ENCODE results near the gene NFIX. TPM values are rescaled to one million over a fixed set of nuclear protein-coding genes. Genes with fewer than 3 reads are reported as not detected.

The NFIX gene
- total and polyA plus RNA-seq, 7 donors, result 10.6 to 104 (median 44.1) TPM

DNA sequence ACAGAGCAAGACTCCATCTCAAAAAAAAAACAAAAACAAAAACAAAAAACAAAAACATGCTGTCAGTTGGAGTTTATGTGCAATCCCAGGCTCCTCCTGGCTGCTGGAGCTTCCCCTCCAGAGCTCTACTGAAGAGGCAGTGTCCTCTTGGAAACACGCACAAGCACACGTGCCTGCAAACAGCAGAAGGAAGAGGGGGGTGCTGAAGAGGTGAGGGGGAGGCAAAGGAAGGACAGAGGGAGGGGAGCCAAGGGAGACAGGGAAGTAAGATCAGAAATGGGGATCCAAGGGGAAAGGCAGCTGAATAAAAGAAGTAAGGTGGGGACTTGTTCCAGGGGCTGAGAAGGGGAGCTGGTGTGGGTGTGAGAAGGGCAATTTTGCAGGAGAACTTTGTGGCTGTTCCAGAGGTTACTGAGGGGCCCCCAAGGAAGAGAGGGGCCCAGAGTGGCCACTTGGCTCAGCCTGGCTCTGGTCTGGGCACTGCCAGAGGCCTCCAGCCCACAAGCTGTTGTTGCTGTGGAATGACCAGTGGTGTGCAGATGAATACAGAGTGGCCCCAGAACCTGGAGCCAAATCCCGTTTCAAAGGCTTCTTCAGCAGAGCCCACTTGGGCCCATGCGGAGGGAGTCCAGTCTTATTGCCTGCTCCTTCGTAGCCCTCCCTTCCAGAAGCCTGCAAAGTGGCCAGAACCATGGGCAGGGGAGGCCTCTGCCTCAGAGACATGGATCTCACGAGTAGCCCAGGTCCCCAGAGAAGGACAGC, 73.0 kb downstream of the NFIX start:
- Histone ChIP-seq H3K27me3 (no peaks in the 10 kb centered on the region), H3K36me3 (peaks cover 0 to 4% (median 2%) of the 10 kb centered on the region in 4 donors), H3K27ac (peak overlapping the region; percentile 55 to 99 (median 96)), H3K4me3 (no peak overlapping the region), H3K9me3 (no peaks in the 10 kb centered on the region), H3K4me1 (peaks cover 0 to 100% (median 97%) of the 10 kb centered on the region in 4 donors)
- WGBS, 2 donors, result 64 to 74% methylated on average over 6 of the region's 6 CpGs
- TF ChIP-seq CTCF (IDR thresholded peaks at IDR 0.05), result no peak
- no peak for TF ChIP-seq POLR2A (IDR thresholded peaks at IDR 0.05)
- TF ChIP-seq POLR2AphosphoS5 (IDR thresholded peaks at IDR 0.05), result peak in 2 of 4 donors; percentile 11 to 16
- intact Hi-C loops (cut with DNase I), result no loop called here
- DNase-seq, result peak; percentile 88

DNA sequence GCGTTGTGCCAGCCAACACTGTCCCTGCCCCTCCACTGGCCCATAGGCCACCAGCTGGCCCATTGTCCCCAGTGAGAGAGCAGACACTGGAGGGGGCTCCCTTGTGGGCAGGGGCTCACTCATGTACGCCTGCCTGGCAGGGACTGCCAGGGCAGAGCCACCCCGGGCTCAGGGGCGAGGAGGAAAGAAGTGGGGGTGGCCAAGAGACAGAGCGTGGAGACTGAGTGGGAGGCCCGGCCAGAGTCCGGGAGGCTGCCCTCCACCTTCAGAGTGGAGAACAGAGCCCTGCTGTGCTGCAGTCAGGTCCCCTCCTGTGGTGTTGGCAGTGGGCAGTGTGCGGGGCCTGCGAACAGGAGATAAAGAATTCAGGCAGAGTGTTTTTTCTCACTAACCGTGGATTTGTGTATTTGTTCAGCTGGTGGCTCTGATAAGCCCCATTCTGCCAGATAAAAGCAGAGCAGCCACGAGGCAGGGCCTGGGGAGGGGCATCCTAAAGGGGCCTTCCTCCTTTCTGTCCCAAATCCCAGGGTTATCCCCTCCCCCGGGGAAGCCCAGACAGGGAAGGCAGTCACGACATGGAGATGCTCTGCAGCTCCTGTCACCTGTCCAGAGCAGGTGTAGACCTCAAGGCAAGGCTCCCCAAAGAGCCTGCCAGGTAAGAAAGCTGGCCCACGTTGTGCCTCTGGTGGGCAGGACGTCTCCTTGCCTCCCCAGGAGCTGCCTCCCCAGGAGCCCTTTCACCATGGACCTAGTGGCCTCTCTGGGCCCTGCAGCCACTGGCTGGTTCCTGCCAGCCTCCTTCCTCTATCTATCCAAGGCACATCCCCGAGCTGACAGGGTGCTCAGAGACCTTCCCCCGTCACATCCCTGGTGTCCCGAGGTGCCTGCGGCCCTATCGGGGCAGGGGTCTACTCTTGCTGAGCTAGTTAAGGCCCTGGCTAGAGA, 74.4 kb downstream of the NFIX start:
- Histone ChIP-seq H3K4me3 (no peak overlapping the region), H3K27ac (peak overlapping the region; percentile 55 to 99 (median 96)), H3K27me3 (no peaks in the 10 kb centered on the region), H3K36me3 (peaks cover 0 to 15% (median 12%) of the 10 kb centered on the region in 4 donors), H3K9me3 (no peaks in the 10 kb centered on the region), H3K4me1 (peaks cover 0 to 98% (median 83%) of the 10 kb centered on the region in 4 donors)
- TF ChIP-seq CTCF (IDR thresholded peaks at IDR 0.05), result no peak
- no peak for TF ChIP-seq POLR2A (IDR thresholded peaks at IDR 0.05)
- TF ChIP-seq POLR2AphosphoS5 (IDR thresholded peaks at IDR 0.05), result no peak
- TF ChIP-seq EP300 (IDR thresholded peaks at IDR 0.05), result no peak
- no peak for DNase-seq
- intact Hi-C loops (cut with DNase I), result no loop called here
- 46 to 68% methylated on average over 20 of the region's 20 CpGs for WGBS, 2 donors

DNA sequence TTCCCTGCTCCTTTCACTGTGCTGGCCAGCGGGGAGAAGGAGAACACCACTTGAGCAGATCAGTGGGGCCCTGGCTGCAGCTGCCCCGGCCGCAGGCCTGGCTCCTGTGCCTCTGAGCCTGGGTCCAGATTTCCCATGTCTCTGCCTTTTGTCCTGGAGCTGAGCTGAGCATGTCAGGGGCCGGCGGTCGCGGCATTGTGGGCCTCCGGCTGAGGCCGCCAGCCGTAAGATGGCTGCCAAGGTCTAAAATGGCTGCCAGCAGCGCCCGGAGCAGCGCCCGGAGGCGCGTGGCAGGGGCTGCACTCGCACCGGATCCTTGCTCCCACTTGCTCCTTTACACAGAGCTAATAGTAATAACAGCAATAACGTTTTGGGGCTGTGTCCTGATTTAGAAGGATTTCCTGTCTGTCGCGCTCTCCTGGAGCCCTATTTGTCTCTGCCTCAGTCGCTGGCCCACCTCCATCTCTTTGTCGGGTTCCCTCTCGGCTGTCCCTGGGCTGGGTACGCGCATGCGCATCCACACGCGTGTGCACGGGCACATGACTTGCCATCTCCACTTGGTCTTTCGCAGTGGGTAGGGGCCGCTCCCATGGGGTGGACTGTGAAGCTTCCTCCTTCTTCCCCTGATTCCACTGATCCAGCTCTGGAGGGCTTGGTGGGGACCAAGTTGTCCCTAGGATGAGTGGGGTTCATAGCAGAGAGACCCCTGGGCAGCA, 75.3 kb downstream of the NFIX start:
- Histone ChIP-seq H3K36me3 (peaks cover 3 to 22% (median 17%) of the 10 kb centered on the region in 4 donors), H3K4me1 (peaks cover 0 to 94% (median 80%) of the 10 kb centered on the region in 4 donors), H3K27ac (peak overlapping the region; percentile 11 to 99 (median 96)), H3K9me3 (no peaks in the 10 kb centered on the region), H3K4me3 (no peak overlapping the region), H3K27me3 (no peaks in the 10 kb centered on the region)
- 92 to 95% methylated on average over 32 of the region's 32 CpGs for WGBS, 2 donors
- intact Hi-C loops (cut with DNase I), result no loop called here
- TF ChIP-seq POLR2AphosphoS5 (IDR thresholded peaks at IDR 0.05) (no peak), CTCF (IDR thresholded peaks at IDR 0.05) (no peak), EP300 (IDR thresholded peaks at IDR 0.05) (no peak), POLR2A (IDR thresholded peaks at IDR 0.05) (no peak)
- no peak for DNase-seq

DNA sequence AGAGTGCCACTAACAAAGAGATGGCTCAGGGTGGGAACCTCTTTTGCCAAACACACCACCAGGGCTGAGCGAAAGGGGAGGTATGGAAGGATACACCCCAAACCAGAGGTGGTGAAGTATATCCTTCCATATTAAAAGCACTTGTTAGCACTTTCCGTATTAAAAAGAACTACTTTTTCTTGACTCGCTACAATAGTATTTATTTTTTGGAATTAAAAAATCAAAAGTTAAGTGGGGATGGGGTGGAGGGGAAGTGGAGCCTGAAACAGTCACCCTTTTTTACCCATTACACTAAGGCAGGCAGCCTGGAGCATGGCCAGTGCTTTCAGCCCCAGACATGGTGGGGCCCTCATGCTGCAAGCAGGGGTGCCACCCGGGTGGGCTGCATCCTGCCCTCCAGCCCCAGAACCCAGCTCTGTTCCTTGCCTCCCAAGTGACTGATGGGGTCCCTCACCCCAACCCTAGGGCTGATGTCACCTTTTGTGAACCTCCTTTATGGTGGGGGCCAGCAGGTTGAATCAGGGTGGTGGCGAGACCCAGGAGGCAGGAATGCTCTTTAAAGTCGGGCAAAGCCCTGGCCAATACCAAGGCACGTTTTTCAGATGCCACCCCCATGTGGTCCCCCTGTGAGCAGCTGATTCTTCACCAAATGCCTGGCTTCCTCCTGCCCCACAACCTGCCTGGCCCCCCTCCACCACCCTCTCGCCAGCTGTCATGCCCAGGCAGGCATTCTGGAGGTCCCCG, 76.3 kb downstream of the NFIX start:
- H3K36me3 ChIP-seq, result peaks cover 5 to 30% (median 20%) of the 10 kb centered on the region in 4 donors
- intact Hi-C loops (cut with DNase I), result no loop called here
- H3K27me3 ChIP-seq, result no peaks in the 10 kb centered on the region
- no peaks in the 10 kb centered on the region for H3K9me3 ChIP-seq
- H3K4me1 ChIP-seq, result peaks cover 0 to 94% (median 80%) of the 10 kb centered on the region in 4 donors
- no peak for DNase-seq
- no peak overlapping the region for H3K4me3 ChIP-seq
- WGBS, 2 donors, result 75 to 84% methylated on average over 9 of the region's 9 CpGs
- TF ChIP-seq POLR2A (IDR thresholded peaks at IDR 0.05) (no peak), EP300 (IDR thresholded peaks at IDR 0.05) (no peak), CTCF (IDR thresholded peaks at IDR 0.05) (no peak), POLR2AphosphoS5 (IDR thresholded peaks at IDR 0.05) (no peak)
- peak overlapping the region; percentile 31 to 99 (median 96) for H3K27ac ChIP-seq

All from sigmoid colon (tissue), 7 donors.